HG02678 (cell line): Measurements from ENCODE around the gene OGFOD3.
"Not testable (repeated sequence)": the region's sequence is repeated elsewhere in the genome, so short reads cannot be mapped to it uniquely, and the experiment has no call there.

Experiments
- ATAC-seq: cut with Tn5 transposase; IDR thresholded peaks from one replicate; pipeline ENCODE4 v1.9.1; 2021; ENCODE audit warnings: mild to moderate bottlenecking, moderate library complexity; ENCODE audit not compliant: unreplicated experiment

Gene OGFOD3

DNA sequence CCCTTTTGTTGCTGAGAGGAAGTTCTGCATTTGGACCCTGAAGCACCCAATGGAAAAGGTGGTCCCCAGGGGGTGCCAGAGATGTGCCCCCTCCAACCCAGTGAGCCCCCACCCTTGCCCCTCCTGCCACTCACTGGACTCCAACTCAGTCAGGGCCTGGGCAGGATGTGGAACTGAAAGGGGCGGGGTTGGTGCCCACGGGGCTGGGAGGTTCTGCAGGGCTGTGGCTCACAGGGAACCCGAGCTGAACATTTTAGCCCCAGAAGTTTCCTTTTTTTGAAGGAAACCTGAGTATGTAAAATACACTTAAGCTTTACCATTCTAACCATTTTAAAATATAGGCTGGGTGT, 15.8 kb upstream of the OGFOD3 start:
- ATAC-seq = no peak

DNA sequence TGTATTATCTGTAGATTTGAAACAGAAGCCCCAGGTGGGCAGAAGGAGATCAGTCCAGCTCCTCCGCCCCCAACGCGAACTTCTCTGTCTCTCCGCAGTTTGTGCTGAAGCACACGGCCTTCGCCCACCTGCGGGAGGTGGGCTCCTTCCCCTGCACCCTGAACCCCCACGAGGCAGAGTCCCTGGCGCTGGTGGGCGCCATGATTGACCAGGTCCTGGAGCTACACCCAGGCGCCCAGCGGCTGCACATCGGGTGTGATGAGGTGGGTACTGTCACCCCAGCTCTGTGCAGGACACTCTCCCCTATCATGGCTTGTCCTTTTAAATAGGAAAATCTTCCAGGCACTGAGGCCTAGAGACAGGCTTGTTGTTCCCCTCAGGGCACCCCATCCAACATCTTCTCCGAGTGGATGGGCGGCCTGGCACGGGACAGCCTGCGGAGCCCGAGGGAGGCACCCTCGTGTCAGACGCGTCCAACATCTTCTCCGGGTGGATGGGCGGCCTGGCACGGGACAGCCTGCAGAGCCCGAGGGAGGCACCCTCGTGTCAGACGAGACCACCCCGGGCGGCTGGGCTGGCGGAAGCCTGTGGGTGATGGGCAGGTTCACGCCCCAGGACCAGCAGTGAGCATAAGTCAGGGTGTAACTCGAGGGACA, 15.3 kb upstream of the OGFOD3 start:
- no peak for ATAC-seq

DNA sequence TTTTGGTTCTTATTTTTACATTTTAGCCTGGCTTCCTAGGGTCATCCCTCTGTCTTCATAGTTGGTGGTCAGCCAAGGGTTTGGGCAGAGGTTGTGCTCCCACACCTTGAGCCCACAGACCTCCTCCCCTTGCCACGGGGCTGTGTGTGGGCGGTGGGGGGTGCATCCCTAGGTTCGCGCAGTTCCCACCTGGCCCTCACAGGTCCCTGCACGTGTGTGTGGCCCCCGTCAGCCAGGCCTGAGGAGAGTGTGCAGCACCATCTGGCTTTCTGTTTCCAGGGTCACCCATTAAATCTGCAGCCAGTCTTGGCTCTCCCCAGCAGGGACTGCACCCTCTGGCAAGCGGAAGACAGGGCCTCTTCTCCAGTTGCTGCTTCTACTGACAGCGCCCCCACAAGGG, 13.6 kb upstream of the OGFOD3 start:
- no peak for ATAC-seq

DNA sequence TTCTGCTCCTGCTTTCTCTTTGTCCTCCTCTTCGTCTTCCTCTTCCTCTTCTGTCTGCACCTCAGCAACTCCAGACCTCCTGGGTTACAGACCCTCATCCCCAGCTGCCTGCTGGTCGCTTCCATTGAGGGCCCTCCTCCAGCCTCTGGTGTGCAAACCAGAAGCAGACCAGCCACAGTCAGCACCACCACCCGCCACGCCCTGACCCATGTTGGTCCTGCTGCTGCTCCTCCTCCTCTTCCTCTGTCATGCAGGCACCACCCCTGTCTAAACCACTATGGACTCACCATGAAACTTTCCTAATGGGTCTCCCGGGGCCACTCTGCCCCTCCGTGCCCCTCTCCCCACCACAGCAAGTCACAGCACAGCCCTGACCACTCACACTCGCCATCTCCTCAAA, 11.4 kb upstream of the OGFOD3 start:
- ATAC-seq = no peak

DNA sequence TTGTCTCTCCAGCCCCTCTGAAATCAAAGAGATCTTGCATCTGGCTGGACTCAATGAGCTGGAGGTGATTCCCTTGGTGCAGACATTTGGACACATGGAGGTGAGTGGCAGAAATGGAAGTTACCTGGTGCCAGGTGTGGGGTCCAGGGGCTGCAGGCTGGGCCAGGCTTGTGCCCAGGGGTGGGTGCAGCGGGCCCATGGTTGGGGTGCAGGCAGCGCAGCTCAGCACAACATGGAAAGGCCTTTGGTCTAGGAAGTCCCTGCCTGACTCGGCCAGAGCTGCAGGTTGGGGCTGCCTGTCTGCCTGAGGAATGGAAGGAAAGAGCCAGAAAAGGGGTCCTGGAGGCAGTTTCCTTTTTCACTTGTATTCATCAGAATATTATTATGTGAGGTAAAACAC, 10.2 kb upstream of the OGFOD3 start:
- ATAC-seq = no peak

DNA sequence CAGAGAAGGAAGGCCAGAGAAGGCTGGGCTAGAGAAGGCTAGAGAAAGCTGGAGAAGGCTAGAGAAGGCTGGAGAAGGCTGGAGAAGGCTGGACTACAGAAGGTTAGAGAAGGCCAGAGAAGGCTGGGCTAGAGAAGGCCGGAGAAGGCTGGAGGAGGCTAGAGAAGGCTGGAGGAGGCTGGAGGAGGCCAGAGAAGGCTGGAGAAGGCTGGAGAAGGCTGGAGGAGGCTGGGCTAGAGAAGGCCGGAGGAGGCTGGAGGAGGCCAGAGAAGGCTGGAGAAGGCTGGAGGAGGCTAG, 6.4 kb upstream of the OGFOD3 start:
- no peak for ATAC-seq

DNA sequence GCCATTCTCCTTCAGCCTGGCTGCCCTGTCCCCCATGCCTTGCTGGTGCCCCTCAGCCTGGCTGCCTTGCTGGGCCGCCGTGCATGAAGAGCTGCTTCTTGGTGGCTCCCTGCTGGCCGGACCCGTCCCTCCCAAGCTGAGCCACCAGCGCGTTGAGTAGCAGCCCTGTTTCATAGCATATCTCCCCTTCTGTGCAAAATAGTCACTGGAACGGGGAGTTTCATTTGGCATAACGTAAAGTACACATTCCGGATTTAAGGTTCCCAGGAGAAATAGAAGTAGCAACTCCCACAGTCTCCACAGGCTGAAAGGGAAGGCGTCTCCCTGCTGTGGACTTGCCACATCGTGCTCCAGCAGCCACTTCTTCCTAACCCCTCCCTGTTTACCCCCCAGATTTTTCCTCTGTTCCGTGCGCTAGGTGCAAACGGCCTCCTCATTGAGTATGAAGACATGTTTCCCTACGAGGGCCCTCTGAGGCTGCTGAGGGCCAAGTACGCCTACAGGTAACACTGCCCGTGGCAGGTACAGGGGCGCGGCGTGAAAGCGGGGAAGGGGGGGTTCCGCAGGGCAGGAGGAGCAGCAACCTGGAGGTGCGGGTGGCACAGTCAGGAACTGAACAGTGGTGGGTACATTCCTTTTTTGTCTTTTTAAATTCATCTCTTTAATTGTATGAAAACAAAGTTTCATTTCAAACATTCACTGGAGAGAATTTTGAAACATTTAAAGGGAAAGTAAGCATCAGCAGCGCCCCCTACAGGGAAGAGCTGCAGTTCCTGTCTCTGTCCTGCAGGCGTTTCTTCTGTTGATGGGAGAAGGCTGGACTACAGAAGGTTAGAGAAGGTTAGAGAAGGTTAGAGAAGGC, 5.8 kb upstream of the OGFOD3 start:
- ATAC-seq = no peak

DNA sequence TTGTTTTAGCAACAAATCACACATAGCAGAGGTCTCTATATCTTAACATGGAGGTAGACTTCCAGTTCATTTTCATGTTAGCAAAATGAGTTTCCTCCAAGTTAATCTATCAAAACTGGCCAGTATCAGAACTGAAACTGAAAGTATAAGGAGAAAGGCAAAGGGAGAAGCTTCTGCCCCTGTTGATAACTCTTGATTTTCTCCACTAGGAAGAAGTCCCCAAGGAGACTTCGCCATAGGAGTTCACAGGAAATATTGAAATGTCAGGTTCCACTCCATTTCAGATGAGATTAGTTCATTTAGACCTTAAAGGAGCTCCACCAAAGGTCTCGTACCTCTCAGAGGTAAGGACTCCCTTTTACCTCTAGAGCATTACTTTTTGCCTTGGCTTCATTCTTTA, 1.2 kb upstream of the OGFOD3 start:
- no peak for ATAC-seq

DNA sequence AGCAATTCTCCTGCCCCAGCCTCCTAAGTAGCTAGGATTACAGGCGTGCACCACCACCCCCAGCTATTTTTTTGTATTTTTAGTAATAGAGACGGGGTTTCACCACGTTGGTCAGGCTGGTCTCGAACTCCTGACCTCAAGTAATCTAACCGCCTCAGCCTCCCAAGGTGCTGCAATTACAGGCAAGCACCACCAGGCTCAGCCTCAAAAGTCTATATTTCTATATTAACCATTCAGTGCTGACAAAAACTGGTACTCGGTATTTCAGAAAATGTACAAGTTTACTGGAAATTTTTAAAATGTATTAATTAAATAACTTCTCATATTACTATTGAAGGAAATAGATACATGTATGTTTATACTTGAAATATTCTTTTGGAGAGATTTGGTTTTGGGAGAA, 1.6 kb downstream of the OGFOD3 start:
- no peak for ATAC-seq

DNA sequence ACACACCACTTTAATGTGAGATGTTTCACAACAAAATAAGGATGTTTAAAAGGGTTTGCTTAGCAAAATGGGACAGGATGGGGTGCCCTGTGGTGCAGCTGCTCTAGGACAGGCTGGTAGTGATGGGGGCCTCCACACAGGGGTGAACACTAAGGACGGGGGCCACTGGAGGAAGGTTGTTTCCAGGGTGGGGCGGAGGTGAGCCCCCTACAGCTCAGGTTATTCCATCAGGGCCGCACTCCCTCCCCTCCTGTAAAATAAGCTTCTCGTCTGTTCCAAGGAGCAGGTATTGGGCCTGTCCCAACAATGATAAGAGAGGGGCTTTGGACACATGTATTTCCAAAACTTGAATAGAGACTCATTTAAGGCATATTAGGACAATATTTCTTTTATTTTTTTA, 2.1 kb downstream of the OGFOD3 start:
- no peak for ATAC-seq

DNA sequence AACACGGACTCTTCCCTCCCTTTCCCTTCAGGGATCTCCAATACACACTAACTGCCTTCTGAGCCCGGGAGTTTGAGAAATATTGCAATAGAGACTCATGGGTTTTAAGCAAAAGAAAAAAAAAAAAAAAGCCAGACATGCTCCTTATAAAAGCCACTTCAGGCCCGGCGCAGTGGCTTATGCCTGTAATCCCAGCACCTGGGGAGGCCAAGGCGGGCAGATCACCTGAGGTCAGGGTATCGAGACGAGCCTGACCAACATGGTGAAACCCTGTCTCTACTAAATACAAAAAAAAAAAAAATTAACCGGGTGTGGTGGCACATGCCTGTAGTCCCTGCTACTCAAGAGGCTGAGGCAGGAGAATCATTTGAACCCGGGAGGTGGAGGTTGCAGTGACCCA, 2.6 kb downstream of the OGFOD3 start:
- no peak for ATAC-seq

DNA sequence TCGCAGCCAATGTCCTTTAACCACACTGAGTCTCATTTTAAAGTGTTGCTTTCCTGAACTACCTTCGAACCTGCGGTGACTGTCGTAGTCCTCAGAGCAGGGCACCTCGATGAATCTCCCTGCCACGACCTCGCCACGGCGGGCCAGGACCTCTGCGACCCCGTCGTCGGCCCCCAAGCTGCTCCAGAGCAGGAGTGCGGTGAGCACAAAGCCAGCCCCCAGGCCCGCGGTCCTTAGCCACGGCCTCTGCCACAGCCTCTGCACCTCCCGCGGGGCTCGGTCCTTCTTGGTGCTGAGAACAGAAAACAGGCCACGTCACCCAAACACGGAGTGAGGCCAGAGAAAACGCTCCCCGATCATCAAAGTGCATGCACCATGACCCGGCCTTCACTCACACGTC, 3.0 kb downstream of the OGFOD3 start:
- no peak for ATAC-seq

DNA sequence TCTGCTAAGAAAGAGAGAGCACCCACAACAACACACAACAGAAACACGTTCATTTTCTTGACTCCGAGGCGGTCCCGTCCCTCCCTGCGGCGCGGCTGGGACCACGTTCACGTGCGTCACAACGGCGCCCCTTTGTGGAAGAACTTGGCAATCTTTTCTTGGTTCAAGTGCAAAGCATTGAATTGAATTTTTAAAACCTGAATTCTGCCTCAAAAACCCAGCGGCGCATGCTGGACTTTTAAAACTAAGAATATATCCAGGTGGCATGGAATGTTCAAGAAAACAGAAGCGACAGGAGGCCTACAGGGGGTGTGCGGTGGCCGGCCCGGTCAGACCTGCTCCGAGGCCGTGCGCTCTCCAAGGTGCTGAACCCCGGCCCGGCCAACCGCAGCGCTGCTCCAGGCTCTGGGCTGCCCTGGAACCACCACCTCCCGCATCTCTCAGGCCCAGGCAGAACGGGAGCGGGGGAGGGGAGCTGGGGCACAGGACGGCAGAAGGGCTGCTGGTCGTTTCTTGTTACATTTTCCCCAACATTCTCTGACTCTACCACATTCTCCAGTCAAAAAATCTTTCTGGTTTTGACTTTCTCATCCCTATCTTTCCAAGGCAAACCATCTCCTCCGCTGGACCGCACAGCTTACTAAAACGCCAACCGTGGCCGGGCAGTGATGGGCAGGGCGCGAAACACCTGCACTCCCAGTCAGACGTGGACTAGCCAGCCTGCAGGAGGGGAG, 3.7 kb downstream of the OGFOD3 start:
- no peak for ATAC-seq

DNA sequence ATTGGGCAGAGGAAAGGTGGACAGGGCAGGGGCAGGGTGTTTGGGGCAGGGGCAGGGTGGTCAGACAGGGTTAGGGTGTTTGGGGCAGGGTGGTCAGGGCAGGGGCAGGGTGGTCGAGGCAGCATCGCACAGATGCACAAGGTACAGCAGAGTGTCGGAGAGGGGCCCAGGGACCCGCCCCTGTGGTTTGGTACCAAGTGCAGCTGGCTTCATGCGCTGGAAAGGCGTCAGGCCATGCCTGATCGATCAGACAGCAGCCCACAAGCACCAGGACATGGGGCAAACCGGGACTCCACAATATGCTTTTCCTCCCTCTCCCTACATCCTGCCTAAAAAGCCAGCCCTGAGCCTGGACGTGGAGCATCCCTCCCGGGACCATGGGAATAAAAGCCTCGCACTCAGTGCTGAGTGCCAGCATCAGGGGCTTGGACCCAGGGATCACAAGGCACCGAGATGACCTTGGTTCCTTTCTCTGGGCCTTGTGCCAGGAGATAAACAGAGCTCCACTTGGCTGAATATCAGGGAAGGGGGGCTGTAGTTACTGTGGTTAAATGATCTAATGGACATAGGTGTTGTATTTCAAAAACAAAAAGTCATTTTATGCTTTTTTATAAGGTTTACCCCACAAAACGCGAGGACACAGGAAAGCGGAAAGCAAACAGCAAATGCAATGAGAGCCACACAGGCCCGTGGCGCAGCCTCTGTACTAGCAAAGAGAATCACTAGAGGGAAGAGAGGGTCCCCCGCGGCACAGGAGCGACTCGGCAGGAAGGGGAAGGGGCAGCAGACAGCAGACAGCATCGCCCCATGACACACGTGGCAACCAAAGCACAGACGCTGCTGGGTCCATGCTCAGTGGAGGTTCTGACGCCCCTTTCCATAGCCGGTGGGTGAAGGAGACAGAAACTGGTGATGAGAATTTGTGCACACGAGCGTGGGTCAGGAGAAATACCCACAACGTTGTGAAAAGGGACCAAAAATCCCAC, 5.6 kb downstream of the OGFOD3 start:
- no peak for ATAC-seq

DNA sequence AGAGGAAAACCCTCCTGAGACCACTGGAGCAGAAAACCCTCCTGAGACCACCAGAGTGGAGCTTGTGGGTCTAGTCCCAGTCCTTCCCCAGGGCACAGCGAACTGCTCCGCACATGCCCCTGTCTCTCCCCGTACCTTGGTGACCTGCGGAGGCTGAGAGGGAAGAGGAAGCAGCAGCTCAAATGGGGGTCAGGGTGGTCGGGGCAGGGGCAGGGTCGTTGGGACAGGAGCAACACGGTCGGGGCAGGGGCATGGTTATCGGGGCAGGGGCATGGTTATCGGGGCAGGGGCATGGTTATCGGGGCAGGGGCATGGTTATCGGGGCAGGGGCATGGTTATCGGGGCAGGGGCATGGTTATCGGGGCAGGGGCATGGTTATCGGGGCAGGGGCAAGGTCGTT, 6.3 kb downstream of the OGFOD3 start:
- not testable (repeated sequence) for ATAC-seq

DNA sequence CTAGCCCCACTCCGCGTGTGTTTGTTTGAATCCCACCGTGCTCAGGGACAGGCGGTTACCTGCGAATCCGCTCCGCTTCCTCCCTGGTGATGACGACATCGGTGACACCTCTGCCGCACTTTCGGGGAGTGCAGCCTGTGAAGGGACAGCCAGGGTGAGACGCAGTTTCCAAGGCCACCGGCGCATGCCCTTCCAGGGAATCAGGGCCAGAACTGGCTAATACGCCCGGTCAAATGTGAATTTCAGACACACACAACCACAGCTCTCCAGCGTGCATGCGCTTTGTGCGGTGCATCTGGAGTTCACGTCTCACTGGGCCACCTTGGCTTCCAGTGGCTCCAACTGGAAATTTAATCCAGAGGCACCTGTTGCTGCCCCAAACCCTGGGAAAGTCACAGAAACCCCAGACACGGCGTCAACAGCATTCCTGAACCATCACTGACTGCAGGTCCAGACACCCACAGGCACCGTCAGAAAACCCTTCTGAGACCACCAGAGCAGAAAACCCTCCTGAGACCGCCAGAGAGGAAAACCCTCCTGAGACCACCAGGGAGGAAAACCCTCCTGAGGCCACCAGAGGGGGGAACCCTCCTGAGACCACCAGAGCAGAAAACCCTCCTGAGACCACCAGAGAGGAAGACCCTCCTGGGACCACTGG, 6.9 kb downstream of the OGFOD3 start:
- ATAC-seq = no peak

DNA sequence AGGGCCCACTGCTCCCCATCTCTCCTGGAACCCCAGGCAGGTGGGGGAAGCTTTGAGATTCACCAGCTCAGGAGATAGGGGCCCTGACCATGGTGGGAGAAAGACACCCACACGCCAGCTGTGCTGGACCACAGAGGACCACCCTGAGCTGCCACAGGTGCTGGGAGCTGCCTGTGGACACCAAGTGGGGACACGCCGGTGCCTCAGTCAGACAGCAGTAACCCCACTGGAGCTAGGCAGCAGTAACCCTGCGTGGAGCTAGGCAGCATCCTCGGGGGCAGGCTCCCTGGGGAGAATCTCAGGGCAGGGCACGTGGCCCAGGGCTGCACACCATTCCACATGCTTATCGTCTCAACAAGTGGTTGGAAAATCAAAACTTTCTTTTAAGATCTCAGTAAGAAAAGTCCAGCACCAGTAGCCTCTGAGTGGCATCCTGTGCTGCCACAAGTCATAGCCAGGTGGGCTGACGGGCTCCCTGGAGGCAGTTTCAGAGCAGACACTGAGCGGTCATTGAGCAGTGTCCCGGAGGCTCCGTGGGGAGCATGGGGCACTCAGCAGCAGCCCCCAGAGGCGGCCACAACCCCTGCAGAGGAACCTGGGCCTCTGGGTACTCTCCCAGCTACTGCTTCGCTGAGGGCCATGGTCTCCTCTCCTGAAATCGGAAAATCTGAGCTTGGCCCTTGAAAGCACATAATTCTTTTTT, 8.2 kb downstream of the OGFOD3 start:
- ATAC-seq = no peak

DNA sequence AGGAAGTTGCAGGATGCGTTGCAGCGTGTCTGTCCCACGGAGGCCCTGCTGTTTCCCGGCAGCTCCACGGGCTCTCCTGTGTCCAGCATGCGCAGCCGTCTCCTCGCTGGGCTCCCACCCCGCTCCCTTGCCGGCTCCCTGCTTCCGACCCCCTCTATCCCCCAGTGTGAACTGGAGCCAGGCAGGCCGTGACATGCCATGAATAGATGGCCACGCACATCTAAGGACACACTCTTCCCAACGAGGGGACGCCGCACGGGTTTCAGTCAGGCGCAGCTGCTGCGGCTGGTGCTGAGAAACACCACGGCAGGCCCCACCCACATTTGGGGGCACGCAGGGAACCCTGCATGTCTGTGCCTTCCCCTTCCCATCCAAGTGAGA, 9.5 kb downstream of the OGFOD3 start:
- ATAC-seq = no peak

DNA sequence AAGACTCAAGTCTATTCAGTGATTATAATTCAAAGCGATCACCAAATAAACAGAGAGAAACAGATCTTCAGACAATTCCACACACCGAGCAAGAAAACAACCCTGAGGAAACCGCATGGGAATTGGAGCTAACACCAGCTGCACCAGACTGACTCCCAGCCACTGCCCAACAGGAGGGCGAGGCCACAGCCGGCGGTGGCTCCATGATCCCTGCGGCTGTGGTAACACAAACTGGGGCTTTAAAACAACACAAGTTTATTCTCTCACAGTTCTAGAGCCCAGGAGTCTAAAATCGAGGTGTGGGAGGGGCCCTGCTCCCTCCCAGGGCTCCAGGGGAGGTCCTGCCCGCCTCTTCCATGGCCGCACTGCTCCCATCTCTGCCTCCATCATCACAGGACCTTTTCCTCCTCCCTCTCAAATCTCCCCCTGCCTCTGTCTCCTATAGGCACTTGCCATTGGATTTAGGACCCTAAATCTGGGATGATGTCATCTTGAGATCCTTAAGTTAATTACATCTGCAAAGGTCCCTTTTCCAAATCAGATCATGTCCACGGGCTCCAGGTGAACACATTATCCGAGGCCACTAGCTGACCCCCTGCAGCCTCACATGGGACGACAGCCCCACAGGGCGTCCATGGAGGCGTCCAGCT, 10.0 kb downstream of the OGFOD3 start:
- ATAC-seq = no peak
